8988T (cell line): ENCODE data around the gene NDUFS1.
A peak's percentile ranks its signal among the peaks of the same experiment; 100 is the strongest.
"Not testable (repeated sequence)": the region's sequence is repeated elsewhere in the genome, so short reads cannot be mapped to it uniquely, and the experiment has no call there.

Experiments used
- DNase-seq: peaks from one replicate; pipeline ENCODE4 v3.0.0; 2011

NDUFS1 gene

GRCh38 chr2:206159346-206160124 lies at the start of gene NDUFS1, which contains the start of gene EEF1B2:
NDUFS1 (minus strand) TSS chr2:206159444; CDS start chr2:206153678, 5,766 bp downstream.
EEF1B2 (plus strand) TSS chr2:206159895; CDS start chr2:206159980, 85 bp downstream.
- DNase-seq = peak; percentile 74

GRCh38 chr2:206208900-206209299 lies 49.7 kb upstream of the NDUFS1 start:
- no peak for DNase-seq

GRCh38 chr2:206207316-206207715 lies 48.1 kb upstream of the NDUFS1 start:
- DNase-seq = not testable (repeated sequence)

DNA sequence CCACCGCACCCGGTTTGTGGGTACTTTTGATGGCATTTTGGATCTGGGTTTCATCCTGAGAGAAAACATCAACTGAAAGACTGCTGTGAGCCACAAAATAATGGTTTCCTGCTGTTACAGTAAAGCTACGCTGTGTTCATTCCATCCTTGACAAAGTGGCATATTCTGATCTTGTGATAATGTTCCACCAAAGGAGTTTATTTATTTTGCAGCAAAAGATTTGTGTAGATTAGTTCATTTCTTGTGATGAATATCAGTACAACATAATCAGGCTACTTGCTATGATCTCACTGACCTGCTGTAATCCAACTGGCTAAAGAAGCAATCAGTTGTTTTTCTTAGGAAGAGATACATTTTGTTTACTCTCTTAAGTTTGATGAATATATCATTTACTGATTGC lies 45.5 kb upstream of the NDUFS1 start:
- no peak for DNase-seq

GRCh38 chr2:206203331-206203730 lies 44.1 kb upstream of the NDUFS1 start:
- no peak for DNase-seq

DNA sequence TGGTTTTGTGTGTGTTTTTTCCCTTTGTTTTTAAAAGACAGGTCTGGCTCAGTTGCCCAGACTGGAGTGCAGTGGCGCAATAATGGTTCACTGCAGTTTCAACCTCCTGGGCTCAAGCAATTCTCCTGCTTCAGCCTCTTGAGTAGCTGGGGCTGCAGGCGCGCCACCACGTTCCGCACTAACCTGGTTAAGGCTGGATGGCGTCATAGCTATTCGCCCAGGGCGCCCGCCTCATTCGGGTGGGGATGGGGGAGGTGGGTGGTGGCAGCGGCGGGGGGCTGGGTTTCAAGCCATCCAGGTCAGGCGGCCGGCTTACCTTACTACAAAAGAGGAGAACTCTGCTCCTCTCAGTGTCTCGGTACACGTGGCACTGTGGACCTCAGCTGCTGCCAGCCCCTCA lies 43.2 kb upstream of the NDUFS1 start:
- DNase-seq = no peak

DNA sequence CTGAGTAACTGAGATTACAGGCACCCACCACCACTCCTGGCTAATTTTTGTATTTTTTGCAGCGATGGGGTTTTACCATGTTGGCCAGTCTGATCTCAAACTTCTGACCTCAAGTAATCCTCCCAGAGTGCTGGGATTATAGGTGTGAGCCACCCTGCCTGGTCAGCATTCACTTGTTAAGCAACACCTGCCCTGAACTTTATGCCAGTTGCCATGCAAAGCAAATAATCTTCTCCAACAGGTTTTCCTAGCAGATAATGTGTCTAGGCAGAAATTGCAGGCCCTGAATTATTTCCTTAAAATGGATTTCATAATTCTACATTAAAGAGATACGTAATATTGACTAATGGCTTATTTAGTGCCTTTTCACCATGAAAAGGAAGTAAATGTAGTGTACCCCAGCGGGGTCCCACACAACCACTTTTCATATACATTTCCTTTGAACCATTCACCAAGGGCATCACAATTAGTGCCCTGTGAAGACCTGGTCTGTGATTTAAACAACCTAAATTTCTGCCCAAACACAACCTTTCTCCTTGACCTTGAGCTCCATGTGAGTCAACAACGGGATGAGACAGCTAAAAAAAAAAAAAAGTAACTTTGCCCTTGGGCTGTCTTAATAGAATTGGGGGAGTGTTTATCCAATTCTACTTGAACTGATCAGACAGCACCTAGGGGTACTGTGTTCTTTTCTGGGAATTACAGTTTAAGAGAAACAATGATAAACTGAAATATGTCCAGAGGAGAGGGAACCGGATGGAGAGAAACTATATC lies 42.0 kb upstream of the NDUFS1 start:
- DNase-seq = no peak

GRCh38 chr2:206198677-206199076 lies 39.4 kb upstream of the NDUFS1 start:
- no peak for DNase-seq

- no peak for DNase-seq
Observed at GRCh38 chr2:206193671-206194357, 34.6 kb upstream of the NDUFS1 start.

DNA sequence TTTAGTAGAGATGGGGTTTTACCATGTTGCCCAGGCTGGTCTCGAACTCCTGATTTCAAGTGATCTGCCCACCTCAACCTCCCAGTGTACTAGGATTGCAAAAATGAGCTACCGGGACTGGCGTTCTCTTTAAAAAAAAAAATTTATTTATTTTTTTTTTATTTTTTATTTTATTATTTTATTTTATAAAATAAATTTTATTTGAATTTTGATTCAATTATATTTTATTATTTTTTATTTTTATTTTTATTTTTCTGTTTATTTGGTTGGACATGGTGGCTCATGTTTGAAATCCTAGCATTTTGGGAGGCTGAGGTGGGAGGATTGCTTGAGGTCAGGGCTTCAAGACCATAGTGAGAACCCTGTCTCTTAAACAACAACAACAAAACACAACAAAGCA lies 32.9 kb upstream of the NDUFS1 start:
- no peak for DNase-seq

- DNase-seq = no peak
Observed at GRCh38 chr2:206190689-206191088, 31.4 kb upstream of the NDUFS1 start.

- DNase-seq = no peak
Observed at GRCh38 chr2:206190111-206190510, 30.9 kb upstream of the NDUFS1 start.

DNA sequence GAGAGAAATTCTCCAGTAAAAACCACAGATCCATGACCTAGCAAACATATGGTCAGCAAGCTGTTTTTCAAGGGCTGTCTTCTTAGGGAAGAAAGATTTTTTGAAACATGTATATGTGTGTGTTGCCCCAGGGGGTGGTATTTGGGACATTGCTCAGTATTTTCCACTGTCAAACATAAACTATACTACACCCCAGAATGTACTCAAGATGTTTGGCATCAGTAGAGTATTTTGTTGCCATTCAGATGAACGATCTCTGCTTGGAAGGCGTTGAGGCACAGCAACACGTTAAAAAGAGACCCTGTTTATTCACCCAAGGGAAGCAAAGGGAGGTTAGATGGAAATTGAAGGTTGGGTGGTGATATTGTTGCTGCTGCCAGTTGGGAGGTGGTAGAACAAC lies 30.4 kb upstream of the NDUFS1 start:
- no peak for DNase-seq

DNA sequence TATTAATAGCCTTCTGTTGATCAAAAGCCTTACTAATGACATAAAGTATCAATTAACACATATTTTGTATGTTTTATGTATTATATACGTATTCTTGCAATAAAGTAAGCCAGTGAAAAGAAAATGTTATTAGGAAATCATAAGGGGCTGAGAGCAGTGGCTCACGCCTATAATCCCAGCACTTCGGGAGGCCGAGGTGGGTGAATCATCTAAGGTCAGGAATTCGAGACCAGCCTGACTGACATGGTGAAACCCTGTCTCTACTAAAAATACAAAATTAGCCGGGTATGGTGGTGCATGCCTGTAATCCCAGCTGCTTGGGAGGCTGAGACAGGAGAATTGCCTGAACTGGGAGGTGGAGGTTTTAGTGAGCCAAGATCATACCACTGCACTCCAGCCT lies 22.3 kb upstream of the NDUFS1 start:
- not testable (repeated sequence) for DNase-seq

DNA sequence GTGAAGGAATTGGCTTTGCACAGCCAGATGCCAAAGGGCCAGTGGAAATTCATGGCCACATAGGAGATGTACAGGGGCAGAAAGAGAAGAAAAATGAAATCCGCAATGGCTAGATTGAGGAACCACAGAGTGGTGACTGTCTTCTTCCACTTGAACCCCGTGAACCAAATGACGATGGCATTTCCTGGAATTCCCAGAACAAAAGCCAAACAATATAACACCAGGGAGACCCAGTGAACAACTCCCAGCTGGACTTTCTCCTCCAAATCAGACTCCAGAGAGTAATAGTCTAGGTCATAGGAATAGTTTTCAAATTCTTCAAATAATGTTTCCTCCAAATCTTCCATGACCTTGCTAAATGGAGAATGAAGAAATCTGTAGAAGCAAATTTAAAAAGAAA lies 17.7 kb upstream of the NDUFS1 start:
- DNase-seq = no peak

DNA sequence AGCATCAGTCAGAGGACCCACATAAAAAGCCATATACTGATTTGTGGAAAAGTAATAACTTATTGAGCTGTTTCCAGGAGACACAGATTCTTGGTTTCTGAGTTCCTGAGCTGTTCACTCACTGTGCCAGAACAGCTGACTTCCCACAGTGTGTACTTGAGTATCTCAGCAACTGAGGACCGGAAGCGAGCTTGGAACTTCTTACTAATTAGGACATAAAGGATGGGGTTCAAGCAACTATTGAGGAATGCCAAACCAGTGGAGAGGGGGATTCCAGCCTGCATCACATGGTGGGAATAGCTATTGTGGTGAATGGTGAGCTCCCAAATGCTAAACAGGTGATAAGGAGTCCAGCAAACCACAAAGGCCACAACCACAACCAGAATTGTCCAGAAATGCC lies 16.9 kb upstream of the NDUFS1 start:
- DNase-seq = no peak

DNA sequence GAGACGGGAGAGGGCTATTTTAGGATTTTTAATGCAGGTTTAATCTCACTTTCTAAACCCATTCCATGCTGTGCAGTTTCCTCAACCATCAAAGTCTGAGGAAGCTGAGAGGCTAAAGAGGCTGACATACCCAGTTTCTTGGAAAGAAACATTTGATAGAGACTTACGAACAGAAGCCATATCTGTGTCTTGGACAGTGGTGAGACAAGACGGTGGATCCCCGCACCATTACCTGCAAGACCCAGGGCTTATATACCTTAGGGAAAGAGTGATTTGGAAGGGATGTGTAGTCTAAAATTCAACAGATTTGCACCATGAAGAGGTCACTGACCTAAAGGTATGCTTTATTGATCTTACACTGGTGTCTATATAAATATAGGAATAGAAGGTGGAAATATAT lies 13.9 kb upstream of the NDUFS1 start:
- no peak for DNase-seq

DNA sequence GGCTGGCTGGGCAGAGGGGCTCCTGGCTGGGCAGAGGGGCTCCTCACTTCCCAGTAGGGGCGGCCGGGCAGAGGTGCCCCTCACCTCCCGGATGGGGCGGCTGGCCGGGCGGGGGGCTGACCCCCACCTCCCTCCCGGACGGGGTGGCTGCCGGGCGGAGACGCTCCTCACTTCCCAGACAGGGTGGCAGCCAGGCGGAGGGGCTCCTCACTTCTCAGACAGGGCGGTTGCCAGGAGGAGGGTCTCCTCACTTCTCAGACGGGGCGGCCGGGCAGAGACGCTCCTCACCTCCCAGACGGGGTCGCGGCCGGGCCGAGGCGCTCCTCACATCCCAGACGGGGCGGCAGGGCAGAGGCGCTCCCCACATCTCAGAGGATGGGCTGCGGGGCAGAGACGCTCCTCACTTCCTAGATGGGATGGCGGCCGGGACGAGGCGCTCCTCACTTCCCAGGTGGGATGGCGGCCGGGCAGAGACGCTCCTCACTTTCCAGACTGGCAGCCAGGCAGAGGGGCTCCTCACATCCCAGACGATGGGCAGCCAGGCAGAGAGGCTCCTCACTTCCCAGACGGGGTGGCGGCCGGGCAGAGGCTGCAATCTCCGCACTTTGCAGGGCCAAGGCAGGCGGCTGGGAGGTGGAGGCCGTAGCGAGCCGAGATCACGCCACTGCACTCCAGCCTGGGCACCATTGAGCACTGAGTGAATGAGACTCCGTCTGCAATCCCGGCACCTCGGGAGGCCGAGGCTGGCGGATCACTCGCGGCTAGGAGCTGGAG lies 12.6 kb upstream of the NDUFS1 start:
- DNase-seq = not testable (repeated sequence)

GRCh38 chr2:206168230-206168629 lies 9.0 kb upstream of the NDUFS1 start:
- not testable (repeated sequence) for DNase-seq

DNA sequence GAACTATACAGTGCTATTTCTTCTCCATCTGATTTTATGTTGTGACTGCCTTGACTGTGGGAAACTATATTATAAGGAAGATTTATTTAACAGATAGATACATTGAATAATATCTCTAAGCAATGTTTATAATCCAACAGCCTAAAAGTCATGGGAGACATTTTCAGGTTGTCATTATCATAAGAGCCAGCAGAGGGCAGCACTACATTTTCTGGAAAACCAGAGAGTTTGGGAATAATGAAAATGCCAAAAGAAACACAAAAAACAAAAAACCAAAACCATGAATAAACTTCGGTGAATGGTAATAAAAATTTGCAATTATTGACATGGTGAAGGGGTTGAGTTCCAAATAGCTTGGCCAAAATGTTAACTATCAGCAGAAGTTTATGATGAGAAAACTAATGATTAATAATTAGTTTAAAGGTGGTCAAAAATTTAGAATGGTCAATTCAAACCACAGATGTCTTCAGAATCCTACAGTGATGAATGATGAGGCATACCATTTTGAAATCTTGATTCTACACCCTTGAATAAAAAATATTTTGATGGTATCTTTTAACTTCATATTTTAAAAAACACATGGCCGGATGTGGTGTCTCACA lies 5.1 kb upstream of the NDUFS1 start:
- DNase-seq = no peak

DNA sequence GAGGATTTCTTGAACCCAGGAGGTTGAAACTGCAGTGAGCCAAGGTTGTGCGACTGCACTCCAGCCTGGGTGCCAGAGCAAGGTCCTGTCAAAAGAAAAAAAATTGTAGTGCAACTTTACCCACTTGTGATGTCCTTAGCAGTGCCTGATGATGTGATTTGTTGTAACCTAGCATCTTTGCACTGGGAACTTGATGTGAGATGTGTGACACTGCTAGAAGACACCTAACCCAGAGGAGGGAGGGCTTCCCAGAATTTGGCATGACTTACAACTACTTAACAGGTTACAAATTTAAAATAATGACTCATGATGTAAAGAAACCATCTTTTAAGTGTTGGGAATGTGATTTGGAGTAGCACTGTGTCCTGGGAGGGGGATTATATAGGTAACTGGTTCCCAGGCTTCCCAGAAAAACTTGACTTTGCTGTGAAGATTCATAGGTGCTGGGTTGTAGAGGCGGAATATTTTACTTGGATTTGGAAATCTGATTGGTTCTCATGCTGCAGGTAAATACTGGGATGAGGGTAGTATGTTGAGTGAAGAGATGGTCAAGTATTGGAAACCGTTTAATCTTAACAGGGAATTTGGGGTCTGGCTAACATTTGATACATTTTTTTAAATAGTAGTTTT lies 4.1 kb upstream of the NDUFS1 start:
- no peak for DNase-seq

- DNase-seq = not testable (repeated sequence)
Observed at GRCh38 chr2:206162401-206162800, 3.2 kb upstream of the NDUFS1 start.
